B cell (primary cell): ENCODE measurements around the gene CAMTA1.

ENCODE experiments used
- EZH2 ChIP-seq: IDR thresholded peaks from 2 replicates; pipeline ENCODE4 v1.6.1; 2012; ENCODE audit warnings: borderline replicate concordance, low read depth, mild to moderate bottlenecking, moderate library complexity, low read length; ENCODE audit not compliant: insufficient read depth, poor library complexity, severe bottlenecking
- TF ChIP-seq, protein P1 (sequence below): fragments of 200-600 bp; IDR thresholded peaks from one replicate; pipeline ENCODE4 v1.8.0; 2022; ENCODE audit warnings: antibody characterized with exemption, mild to moderate bottlenecking

DNA sequence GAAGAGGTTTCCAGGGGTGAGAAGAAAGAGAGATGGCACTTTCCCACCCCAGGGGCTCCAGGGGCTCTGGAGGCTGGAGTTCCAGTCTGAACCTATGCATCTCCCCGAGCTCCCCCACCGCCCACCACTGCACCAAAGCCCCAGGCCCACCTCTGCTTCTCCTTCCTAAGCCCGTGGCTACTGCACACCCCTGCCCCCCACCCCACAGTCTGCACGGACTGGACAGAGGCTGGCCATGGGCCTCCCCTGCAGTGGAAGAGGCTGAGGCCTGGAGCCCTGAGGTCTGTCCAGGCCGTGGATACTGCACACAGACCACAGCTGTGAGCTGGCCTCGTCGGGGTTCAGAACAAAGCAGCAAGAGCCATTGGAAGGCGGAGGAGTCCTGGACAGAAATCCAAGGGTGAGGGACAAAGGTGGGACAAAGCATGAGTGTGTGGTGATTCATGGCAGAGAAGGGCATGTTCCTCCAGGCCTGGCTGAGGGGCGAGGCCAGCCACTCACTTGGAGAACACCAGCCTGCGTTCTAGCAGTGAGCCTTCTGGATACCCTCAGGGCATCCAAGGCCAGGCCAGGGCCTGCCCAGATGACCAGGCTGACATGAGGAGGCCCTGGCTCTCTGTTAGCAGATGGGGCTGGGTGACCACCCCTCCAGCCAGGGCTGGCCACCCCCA, 741.1 kb downstream of the CAMTA1 start:
- TF ChIP-seq EZH2 = no peak
- TF ChIP-seq, protein P1, sequence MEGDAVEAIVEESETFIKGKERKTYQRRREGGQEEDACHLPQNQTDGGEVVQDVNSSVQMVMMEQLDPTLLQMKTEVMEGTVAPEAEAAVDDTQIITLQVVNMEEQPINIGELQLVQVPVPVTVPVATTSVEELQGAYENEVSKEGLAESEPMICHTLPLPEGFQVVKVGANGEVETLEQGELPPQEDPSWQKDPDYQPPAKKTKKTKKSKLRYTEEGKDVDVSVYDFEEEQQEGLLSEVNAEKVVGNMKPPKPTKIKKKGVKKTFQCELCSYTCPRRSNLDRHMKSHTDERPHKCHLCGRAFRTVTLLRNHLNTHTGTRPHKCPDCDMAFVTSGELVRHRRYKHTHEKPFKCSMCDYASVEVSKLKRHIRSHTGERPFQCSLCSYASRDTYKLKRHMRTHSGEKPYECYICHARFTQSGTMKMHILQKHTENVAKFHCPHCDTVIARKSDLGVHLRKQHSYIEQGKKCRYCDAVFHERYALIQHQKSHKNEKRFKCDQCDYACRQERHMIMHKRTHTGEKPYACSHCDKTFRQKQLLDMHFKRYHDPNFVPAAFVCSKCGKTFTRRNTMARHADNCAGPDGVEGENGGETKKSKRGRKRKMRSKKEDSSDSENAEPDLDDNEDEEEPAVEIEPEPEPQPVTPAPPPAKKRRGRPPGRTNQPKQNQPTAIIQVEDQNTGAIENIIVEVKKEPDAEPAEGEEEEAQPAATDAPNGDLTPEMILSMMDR = no peak
